NB4 (cell line): ENCODE data around the gene CRISPLD2.

Experiments used
- CTCF ChIP-seq: IDR thresholded peaks from one replicate; pipeline ENCODE4 v1.5.1; 2012; ENCODE audit warnings: low read depth, low read length
- MAX ChIP-seq: IDR thresholded peaks from 2 replicates; pipeline ENCODE4 v1.6.1; 2011; ENCODE audit warnings: low read depth, low read length
- POLR2A ChIP-seq: IDR thresholded peaks from 2 replicates; pipeline ENCODE4 v1.6.1; 2011; ENCODE audit warnings: mild to moderate bottlenecking; ENCODE audit not compliant: insufficient read length; ENCODE audit errors: extremely low read depth

DNA sequence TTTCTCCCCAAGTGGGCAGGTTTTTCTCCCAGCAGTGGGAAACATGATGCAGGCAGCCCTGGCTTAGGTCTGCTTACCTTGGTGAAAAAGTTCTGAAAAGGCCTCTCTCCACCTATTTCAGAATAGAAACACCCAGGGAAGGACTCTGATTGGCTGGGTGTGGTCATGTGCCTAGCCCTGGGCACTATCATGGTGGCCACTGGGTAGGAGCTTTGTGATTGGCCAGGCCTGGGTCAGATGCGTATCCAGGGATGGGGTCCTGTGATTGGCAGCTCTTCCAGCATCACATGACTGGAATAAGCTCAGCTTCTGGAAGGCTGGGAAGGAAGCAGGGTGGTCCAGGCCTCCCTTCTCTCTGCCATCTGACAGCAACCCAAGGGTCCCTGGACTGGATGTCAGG lies 138.0 kb downstream of the CRISPLD2 start:
- no peak for TF ChIP-seq CTCF
- no peak for TF ChIP-seq POLR2A
- TF ChIP-seq MAX = no peak
